Purkinje cell (primary cell): ENCODE data around the gene ABI2. TPM values are rescaled to one million over a fixed set of nuclear protein-coding genes. Genes with fewer than 3 reads are reported as not detected.

ENCODE experiments used
- polyA plus RNA-seq: library from polyadenylated mRNA; unstranded; fragments of >200 nt; fragmentation: Nextera tagmentation; gene quantifications from 2 replicates; pipeline ENCODE4 v1.2.1, GENCODE V29; 2014

Gene ABI2
- polyA plus RNA-seq, result 41.4 and 41.7 TPM in 2 replicates

DNA sequence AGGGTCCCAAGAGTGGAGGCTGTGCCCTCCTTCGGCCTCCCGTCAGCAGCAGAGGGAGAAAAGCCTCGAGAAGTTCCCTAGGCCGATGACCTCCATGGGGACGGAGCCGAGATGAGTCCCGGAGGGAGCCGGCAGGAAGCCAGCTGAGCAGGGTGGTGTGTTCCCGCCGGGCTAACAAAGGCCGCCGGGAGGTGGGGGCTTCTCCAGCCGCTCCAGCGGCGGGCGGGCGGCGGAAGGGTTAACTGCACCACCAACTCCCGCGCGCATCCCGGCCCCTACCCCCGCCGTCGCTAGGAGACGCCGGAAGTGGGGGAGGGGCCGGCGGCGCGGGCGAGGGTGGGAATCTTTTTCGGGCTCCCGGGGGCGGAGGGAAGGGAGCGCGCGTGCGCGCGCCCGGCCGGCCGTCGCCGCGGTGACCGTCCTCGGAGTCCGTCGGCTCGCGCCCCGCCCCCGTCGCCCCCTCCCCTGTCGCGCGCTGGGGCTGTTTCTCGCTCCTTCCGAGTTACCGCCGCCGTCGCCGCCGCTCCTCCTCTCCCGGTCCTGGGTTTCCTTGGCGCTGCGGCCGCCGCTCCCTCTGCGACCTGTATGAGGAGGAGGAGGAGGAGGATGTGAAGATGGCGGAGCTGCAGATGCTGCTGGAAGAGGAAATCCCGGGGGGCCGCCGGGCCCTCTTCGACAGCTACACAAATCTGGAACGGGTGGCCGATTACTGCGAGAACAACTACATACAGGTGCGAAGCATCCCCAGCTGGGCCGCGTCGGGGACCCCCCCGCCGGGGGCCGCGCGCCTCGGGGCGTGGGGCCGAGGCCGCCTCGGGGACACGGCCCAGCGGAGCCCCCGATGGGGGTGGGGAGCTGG is at the start of gene ABI2:
TSS of gene ABI2 (plus strand) at position 494 of the 859 bp plus-strand sequence. CDS start at position 615, 121 bp downstream.

Other genes starting within 250 kb of the ABI2 start
- 0.32 and 10.3 TPM in 2 replicates for gene CYP20A1, start 89.4 kb upstream of the ABI2 start, polyA plus RNA-seq
- 5.1 and 8.4 TPM in 2 replicates for gene RAPH1, start 206.9 kb downstream of the ABI2 start, polyA plus RNA-seq